Karpas-422 (cell line): Measurements from ENCODE around the gene THOC2. TPM values are rescaled to one million over a fixed set of nuclear protein-coding genes. Genes with fewer than 3 reads are reported as not detected.

ENCODE experiments used
- DNase-seq: peaks from one replicate; pipeline ENCODE4 v3.0.0-alpha.2; 2015
- H2AFZ ChIP-seq: fragments of 200-600 bp; sonication (generic); 2 replicates; pipeline ENCODE4 v1.6.1; 2014; ENCODE audit warnings: antibody characterized with exemption, low read length, mixed read lengths
- H3K27ac ChIP-seq: fragments of 200-600 bp; sonication (generic); 2 replicates; pipeline ENCODE4 v1.5.1; 2014; ENCODE audit warnings: mild to moderate bottlenecking, low read length, moderate library complexity
- H3K27me3 ChIP-seq: fragments of 200-600 bp; sonication (generic); 2 replicates; pipeline ENCODE4 v1.6.1; 2014; ENCODE audit warnings: low read length, mixed read lengths
- H3K36me3 ChIP-seq: fragments of 200-600 bp; sonication (generic); 2 replicates; pipeline ENCODE4 v1.6.1; 2014; ENCODE audit warnings: low read length, mixed read lengths; ENCODE audit not compliant: insufficient read depth
- H3K4me1 ChIP-seq: fragments of 200-600 bp; sonication (generic); 2 replicates; pipeline ENCODE4 v1.6.1; 2014; ENCODE audit warnings: mild to moderate bottlenecking, low read length, mixed read lengths
- H3K4me2 ChIP-seq: fragments of 200-600 bp; sonication (generic); 2 replicates; pipeline ENCODE4 v1.6.1; 2014; ENCODE audit warnings: low read length, low read depth, mild to moderate bottlenecking; ENCODE audit not compliant: poor library complexity, severe bottlenecking
- H3K4me3 ChIP-seq: fragments of 200-600 bp; sonication (generic); 2 replicates; pipeline ENCODE4 v1.5.1; 2014; ENCODE audit warnings: mild to moderate bottlenecking, antibody characterized with exemption, low read length, mixed read lengths
- H3K79me2 ChIP-seq: fragments of 200-600 bp; sonication (generic); 2 replicates; pipeline ENCODE4 v1.6.1; 2014; ENCODE audit warnings: mild to moderate bottlenecking, low read length, mixed read lengths
- H3K9ac ChIP-seq: fragments of 200-600 bp; sonication (generic); 2 replicates; pipeline ENCODE4 v1.6.0; 2014; ENCODE audit warnings: low read length
- H3K9me2 ChIP-seq: fragments of 200-600 bp; sonication (generic), shearing (Covaris generic); replicated peaks from 2 replicates; pipeline ENCODE4 v1.6.0; 2014; ENCODE audit warnings: mild to moderate bottlenecking, low read length, moderate library complexity; ENCODE audit not compliant: insufficient read depth
- H3K9me3 ChIP-seq: fragments of 300-700, 200-600 bp; sonication (generic); 2 replicates; pipeline ENCODE4 v1.6.1; 2014; ENCODE audit warnings: low read length, mixed read lengths
- H4K20me1 ChIP-seq: fragments of 200-600 bp; sonication (generic); 2 replicates; pipeline ENCODE4 v1.6.1; 2014; ENCODE audit warnings: mild to moderate bottlenecking, antibody characterized with exemption, low read length, low read depth; ENCODE audit not compliant: insufficient read depth
- total RNA-seq: library from RNA; depleted of rRNA; stranded (reverse); fragments of >200 nt; shearing (Covaris generic); gene quantifications from 2 replicates; pipeline ENCODE4 v1.2.3, GENCODE V29; 2014; ENCODE audit warnings: low replicate concordance

THOC2 gene
- total RNA-seq, 1 experiment from 2014 or later, result 136 TPM

DNA sequence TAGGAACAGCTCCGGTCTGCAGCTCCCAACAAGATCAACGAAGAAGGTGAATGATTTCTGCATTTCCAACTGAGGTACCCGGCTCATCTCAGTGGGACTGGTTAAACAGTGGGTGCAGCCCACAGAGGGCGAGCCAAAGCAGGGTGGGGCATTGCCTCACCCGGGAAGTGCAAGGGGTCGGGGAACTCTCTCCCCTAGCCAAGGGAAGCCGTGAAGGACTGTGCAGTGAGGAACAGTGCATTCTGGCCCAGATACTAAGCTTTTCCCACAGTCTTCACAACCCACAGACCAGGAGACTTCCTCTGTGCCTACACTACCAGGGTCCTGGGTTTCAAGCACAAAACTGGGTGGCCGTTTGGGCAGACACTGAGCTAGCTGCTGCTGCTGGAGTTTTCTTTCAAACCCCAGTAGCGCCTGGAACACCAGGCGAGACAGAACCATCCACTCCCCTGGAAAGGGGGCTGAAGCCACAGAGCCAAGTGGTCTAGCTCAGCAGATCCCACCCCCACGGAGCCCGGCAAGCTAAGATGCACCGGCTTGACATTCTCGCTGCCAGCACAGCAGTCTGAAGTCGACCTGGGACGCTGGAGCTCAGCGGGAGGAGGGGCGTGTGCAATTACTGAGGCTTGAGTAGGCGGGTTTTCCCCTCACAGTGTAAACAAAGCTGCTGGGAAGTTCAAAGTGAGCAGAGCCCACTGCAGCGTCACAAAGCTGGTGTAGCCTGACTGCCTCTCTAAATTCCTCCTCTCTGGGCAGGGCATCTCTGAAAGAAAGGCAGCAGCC is 84.6 kb downstream of the THOC2 start:
- Histone ChIP-seq H3K4me2 (no peak overlapping the region), H4K20me1 (no peaks in the 10 kb centered on the region), H3K4me1 (no peaks in the 10 kb centered on the region), H2AFZ (no peak overlapping the region), H3K9me2 (no peaks in the 10 kb centered on the region), H3K9ac (no peak overlapping the region), H3K27me3 (no peaks in the 10 kb centered on the region), H3K27ac (no peak overlapping the region), H3K4me3 (no peak overlapping the region), H3K9me3 (no peaks in the 10 kb centered on the region), H3K79me2 (peaks cover 24% of the 10 kb centered on the region), H3K36me3 (no peaks in the 10 kb centered on the region; the same call in 1 of the 2 replicates)
- DNase-seq, result no peak

DNA sequence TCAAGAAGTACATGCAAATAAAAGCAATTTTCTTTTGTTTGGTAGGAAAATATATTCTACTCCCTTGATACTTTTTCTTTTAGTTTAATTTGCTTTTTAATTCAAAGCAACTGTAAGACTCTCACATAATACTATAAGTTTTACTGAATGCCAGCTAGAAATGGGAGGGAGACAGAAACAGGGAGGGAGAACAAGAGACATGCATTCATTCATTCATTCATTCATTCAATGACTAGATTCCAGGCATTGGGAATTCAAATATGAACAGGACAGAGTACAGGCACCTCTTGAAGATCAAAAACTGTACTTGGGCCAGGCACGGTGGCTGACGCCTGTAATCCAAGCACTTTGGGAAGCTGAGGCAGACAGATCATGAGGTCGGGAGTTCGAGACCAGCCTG is 85.6 kb downstream of the THOC2 start:
- H2AFZ ChIP-seq, result no peak overlapping the region
- no peaks in the 10 kb centered on the region for H3K27me3 ChIP-seq
- H3K9me3 ChIP-seq, result no peaks in the 10 kb centered on the region
- no peak overlapping the region for H3K9ac ChIP-seq
- H4K20me1 ChIP-seq, result no peaks in the 10 kb centered on the region
- no peak overlapping the region for H3K4me3 ChIP-seq
- no peaks in the 10 kb centered on the region; the same call in 1 of the 2 replicates for H3K36me3 ChIP-seq
- peaks cover 20% of the 10 kb centered on the region for H3K79me2 ChIP-seq
- H3K4me2 ChIP-seq, result no peak overlapping the region
- no peaks in the 10 kb centered on the region for H3K9me2 ChIP-seq
- H3K27ac ChIP-seq, result no peak overlapping the region
- no peaks in the 10 kb centered on the region for H3K4me1 ChIP-seq
- DNase-seq, result no peak

DNA sequence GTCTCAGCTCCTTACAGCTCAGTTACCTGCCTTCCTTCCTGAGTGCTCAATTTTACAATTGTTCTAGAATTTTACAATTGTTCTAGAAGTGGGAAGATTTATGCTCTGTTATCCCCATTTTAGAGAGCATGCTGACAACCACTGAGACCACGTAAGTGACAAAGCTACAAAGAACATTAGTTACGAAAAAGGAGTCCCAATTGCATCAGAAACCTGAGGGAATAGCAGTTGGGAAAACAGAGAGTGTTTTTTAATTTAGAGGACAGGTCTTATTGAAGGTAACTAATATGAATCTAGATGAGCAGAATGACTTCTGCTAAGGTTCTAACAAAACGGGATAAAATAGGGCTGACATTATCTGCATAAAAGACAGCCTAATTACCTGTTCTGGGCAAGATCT is 103.3 kb downstream of the THOC2 start:
- Histone ChIP-seq H2AFZ (no peak overlapping the region), H3K4me3 (no peak overlapping the region), H3K27me3 (no peaks in the 10 kb centered on the region), H3K9ac (no peak overlapping the region), H3K9me3 (no peaks in the 10 kb centered on the region), H3K4me1 (no peaks in the 10 kb centered on the region), H3K9me2 (no peaks in the 10 kb centered on the region), H3K36me3 (no peaks in the 10 kb centered on the region; the same call in 1 of the 2 replicates), H3K27ac (no peak overlapping the region), H4K20me1 (no peaks in the 10 kb centered on the region), H3K4me2 (no peak overlapping the region), H3K79me2 (no peaks in the 10 kb centered on the region; the same call in 1 of the 2 replicates)
- DNase-seq, result no peak

DNA sequence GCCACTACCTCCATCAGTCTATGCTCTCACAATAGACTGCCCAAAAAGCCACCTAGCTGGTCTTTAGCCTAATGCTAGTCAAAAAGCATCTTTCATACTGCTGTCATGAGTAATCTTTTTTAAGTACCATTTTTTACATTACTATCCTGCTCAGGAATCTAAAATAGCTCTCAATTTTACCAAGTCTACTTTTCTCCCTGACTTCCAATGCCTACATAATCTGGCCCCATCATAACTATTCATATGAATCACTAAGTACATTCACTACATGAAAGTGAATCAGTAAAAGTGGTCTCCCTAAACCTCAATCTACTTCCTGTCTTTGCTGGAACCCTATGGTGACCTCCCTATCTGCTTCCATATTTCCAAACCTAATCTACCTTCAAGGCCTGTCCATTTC is 105.9 kb downstream of the THOC2 start:
- Histone ChIP-seq H4K20me1 (no peaks in the 10 kb centered on the region), H3K9me2 (no peaks in the 10 kb centered on the region), H2AFZ (no peak overlapping the region), H3K4me1 (no peaks in the 10 kb centered on the region), H3K4me2 (no peak overlapping the region), H3K9me3 (no peaks in the 10 kb centered on the region), H3K9ac (no peak overlapping the region), H3K79me2 (no peaks in the 10 kb centered on the region; the same call in 1 of the 2 replicates), H3K27ac (no peak overlapping the region), H3K4me3 (no peak overlapping the region), H3K36me3 (peaks cover 14% of the 10 kb centered on the region; the same call in 1 of the 2 replicates), H3K27me3 (no peaks in the 10 kb centered on the region)
- no peak for DNase-seq

DNA sequence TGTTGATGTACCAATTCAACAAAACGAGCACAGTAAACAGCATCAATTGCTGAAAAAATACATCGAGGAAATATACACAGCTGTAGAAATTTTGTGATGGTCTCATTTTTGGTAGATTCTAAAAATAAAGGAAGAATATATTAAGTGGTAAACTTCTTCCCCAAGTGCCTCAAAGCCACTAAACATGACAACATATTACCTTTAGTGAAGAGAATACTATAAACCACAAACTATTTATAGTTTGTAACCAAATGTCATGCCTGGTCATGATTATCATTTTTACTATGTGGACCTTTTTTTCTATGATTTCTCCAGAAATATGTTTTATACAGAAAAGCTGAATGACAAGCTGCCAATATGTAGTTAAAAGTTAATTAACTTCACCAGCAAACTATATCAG is 106.9 kb downstream of the THOC2 start:
- H3K27ac ChIP-seq, result no peak overlapping the region
- H3K4me1 ChIP-seq, result no peaks in the 10 kb centered on the region
- DNase-seq, result no peak
- no peaks in the 10 kb centered on the region for H3K9me2 ChIP-seq
- no peak overlapping the region for H3K4me2 ChIP-seq
- no peaks in the 10 kb centered on the region for H3K9me3 ChIP-seq
- H3K9ac ChIP-seq, result no peak overlapping the region
- H3K36me3 ChIP-seq, result peaks cover 17% of the 10 kb centered on the region; the same call in 1 of the 2 replicates
- no peak overlapping the region for H2AFZ ChIP-seq
- H3K79me2 ChIP-seq, result no peaks in the 10 kb centered on the region; the same call in 1 of the 2 replicates
- no peaks in the 10 kb centered on the region for H4K20me1 ChIP-seq
- no peaks in the 10 kb centered on the region for H3K27me3 ChIP-seq
- H3K4me3 ChIP-seq, result no peak overlapping the region

DNA sequence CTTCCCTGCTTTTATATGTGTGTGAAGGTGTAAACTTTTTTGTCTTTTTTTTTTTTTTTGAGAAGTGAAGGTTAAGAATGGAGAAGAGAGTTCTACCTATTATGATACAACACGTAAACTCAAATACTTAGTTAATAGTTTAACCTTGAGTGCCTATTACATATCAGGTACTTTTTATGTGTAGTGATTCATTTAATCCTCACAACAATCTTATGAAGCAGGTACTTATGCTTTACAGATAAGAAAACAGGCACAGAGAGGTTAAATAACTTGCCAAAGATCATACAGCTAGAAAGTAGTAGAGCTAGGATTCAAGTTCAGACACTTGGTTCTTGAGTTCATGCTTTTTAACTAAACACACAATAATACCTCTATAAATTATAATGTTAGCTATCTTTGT is 107.4 kb downstream of the THOC2 start:
- DNase-seq, result no peak
- Histone ChIP-seq H3K36me3 (peaks cover 21% of the 10 kb centered on the region; the same call in 1 of the 2 replicates), H3K4me2 (no peak overlapping the region)

DNA sequence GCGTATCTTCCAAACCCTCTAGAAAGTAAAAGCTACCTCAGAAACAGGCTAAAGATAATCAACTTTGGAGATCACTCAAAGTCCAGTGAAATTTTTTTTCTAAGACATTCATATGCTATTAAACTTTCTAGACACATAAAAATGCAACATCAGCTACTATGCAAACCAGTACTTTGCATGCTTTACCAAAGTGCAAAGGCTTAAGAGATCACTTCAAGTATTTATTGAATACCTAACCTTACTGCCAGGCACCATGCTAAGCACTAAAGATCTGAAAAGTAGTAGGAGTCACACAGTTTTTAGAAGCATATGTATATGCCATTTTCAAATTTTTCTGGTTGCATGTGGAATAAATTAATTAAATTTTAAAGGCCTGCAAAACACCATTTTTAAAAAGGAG is 115.8 kb downstream of the THOC2 start:
- Histone ChIP-seq H3K4me1 (no peaks in the 10 kb centered on the region), H2AFZ (no peak overlapping the region), H4K20me1 (no peaks in the 10 kb centered on the region), H3K27ac (no peak overlapping the region), H3K9me3 (no peaks in the 10 kb centered on the region), H3K9ac (no peak overlapping the region), H3K9me2 (no peaks in the 10 kb centered on the region), H3K36me3 (peaks cover 19% of the 10 kb centered on the region; the same call in 1 of the 2 replicates), H3K4me2 (no peak overlapping the region), H3K27me3 (no peaks in the 10 kb centered on the region), H3K79me2 (peaks cover 4% of the 10 kb centered on the region), H3K4me3 (no peak overlapping the region)
- no peak for DNase-seq

More for the DNA sequence above, 107.4 kb downstream of the THOC2 start:
- no peaks in the 10 kb centered on the region for H4K20me1 ChIP-seq
- H3K27me3 ChIP-seq, result no peaks in the 10 kb centered on the region
- no peak overlapping the region for H3K27ac ChIP-seq
- H3K9ac ChIP-seq, result no peak overlapping the region
- no peaks in the 10 kb centered on the region; the same call in 1 of the 2 replicates for H3K79me2 ChIP-seq
- no peak overlapping the region for H2AFZ ChIP-seq
- no peaks in the 10 kb centered on the region for H3K4me1 ChIP-seq
- no peak overlapping the region for H3K4me3 ChIP-seq
- H3K9me2 ChIP-seq, result no peaks in the 10 kb centered on the region
- H3K9me3 ChIP-seq, result no peaks in the 10 kb centered on the region

DNA sequence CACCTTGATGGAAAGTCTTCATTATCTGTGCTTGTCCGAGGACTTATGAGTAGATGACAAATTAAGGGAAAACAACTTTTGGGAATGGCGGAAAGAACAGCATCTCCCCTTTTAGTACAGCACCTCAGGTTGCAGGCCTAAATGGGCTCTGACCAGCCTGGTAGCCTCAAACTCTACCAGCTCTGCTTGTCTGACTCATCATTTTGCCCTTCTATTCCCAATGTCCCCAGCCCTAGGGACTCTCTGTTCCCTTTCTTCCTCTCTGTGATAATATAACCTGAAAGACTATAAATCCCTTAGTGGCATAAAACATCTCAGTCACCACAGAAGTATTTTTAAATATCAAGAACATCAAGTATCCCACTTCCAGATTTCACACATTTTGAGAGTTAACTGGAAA is 121.9 kb downstream of the THOC2 start:
- Histone ChIP-seq H3K4me2 (no peak overlapping the region), H3K9ac (no peak overlapping the region), H2AFZ (no peak overlapping the region), H3K27ac (no peak overlapping the region), H3K4me1 (no peaks in the 10 kb centered on the region), H3K4me3 (no peak overlapping the region), H4K20me1 (no peaks in the 10 kb centered on the region), H3K79me2 (no peaks in the 10 kb centered on the region), H3K9me2 (no peaks in the 10 kb centered on the region), H3K36me3 (peaks cover 7% of the 10 kb centered on the region; the same call in 1 of the 2 replicates), H3K27me3 (no peaks in the 10 kb centered on the region), H3K9me3 (no peaks in the 10 kb centered on the region)
- DNase-seq, result no peak
